Testis (tissue), 3 donors: ENCODE data around the gene PRDM2. TPM values are rescaled to one million over a fixed set of nuclear protein-coding genes. Genes with fewer than 3 reads are reported as not detected.

Experiments
- DNase-seq: peaks from one replicate; pipeline ENCODE4 v3.0.0-alpha.2; 2019
- H3K27ac ChIP-seq, 2 donors: fragments of 200-600 bp; sonication (generic); one replicate each; pipeline ENCODE4 v1.5.1; 2019
- H3K27me3 ChIP-seq: fragments of 200-600 bp; sonication (generic); one replicate; pipeline ENCODE4 v1.5.1; 2019
- H3K36me3 ChIP-seq: fragments of 200-600 bp; sonication (generic); one replicate; pipeline ENCODE4 v1.5.1; 2017; ENCODE audit warnings: low read depth; ENCODE audit errors: missing control alignments
- H3K4me1 ChIP-seq: fragments of 200-600 bp; sonication (generic); one replicate; pipeline ENCODE4 v1.5.1; 2019
- H3K4me3 ChIP-seq, 2 donors: fragments of 200-600 bp; sonication (generic); one replicate each; pipeline ENCODE4 v1.5.1; 2017 to 2019
- H3K9me3 ChIP-seq: fragments of 200-600 bp; sonication (generic); one replicate; pipeline ENCODE4 v1.5.1; 2017
- CTCF ChIP-seq, 3 experiments: fragments of 450-650 bp in 2 of 3; fragments of 200-600 bp in 1 of 3; sonication (generic) in 1 of 3; IDR thresholded peaks; one replicate each; pipeline ENCODE4 v1.5.1; 2016 to 2019; ENCODE audit warnings: antibody characterized with exemption in 3 of 3, mild to moderate bottlenecking in 2 of 3, moderate library complexity in 1 of 3
- POLR2A ChIP-seq: fragments of 450-650 bp; IDR thresholded peaks from one replicate; pipeline ENCODE4 v1.6.1; 2017; ENCODE audit warnings: antibody characterized with exemption, mild to moderate bottlenecking, moderate library complexity
- WGBS, 2 donors: methylation state at CpG; one replicate each; pipeline ENCODE4 v1.1.5; 2018; 5-methylcytosine and 5-hydroxymethylcytosine counted together
- intact Hi-C: fragments of 100-400 bp; cut with DNase I; formaldehyde crosslinking; loops from one replicate; pipeline ENCODE4 v1.15.1; 2023; ENCODE audit warnings: low total_unique reads
- polyA plus RNA-seq: library from polyadenylated mRNA; stranded (reverse); fragments of 350-450 nt; fragmentation: Illumina TruSeq; extraction: RNeasy Lipid Tissue Mini Kit (QIAGEN cat#74804); gene quantifications from one replicate; pipeline ENCODE4 v1.2.3, GENCODE V29; 2014; ENCODE audit warnings: low read depth, low replicate concordance; ENCODE audit not compliant: insufficient read depth
- total RNA-seq, 2 donors: library from RNA; depleted of rRNA; stranded (reverse); fragments of >200 nt; gene quantifications; one replicate each; pipeline ENCODE4 v1.2.3, GENCODE V29; 2016

PRDM2 gene
- total and polyA plus RNA-seq, 3 donors from 2014 or later: 43.5 to 75.1 (median 55.5) TPM

- no peaks in the 10 kb centered on the region for H3K36me3 ChIP-seq
- H3K9me3 ChIP-seq: no peaks in the 10 kb centered on the region
- H3K27me3 ChIP-seq: no peaks in the 10 kb centered on the region
- H3K4me3 ChIP-seq: no peak overlapping the region
- WGBS, 2 donors: 66 to 74% methylated on average over 6 of the region's 6 CpGs
- TF ChIP-seq CTCF (IDR thresholded peaks at IDR 0.05) (no peak), POLR2A (no peak)
- no peaks in the 10 kb centered on the region for H3K4me1 ChIP-seq
- intact Hi-C loops: no loop called here
- DNase-seq: no peak
- H3K27ac ChIP-seq: no peak overlapping the region
Measured at GRCh38 chr1:13830616-13831280, 130.8 kb downstream of the PRDM2 start.

DNA sequence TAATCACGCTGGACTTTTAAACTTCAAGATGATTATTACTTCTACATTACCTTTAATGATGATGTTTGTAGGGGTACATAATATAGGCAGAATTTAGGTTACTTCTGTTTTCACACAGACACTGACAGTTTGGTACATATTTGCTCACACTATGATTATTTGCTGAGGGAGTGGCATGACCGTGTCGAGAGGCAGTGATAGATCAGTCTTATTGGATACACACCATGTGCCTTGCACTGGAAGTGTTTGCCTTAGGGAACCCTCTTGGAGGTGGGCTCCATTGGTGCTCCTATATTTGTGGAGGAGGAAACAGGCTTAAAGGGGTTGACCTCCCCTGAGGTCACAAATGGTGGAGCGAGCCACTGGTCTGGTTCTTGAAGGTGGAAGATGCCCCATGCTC, 132.1 kb downstream of the PRDM2 start:
- Histone ChIP-seq H3K9me3 (no peaks in the 10 kb centered on the region), H3K4me1 (no peaks in the 10 kb centered on the region), H3K27me3 (no peaks in the 10 kb centered on the region), H3K4me3 (no peak overlapping the region), H3K27ac (no peak overlapping the region), H3K36me3 (no peaks in the 10 kb centered on the region)
- TF ChIP-seq CTCF (IDR thresholded peaks at IDR 0.05) (no peak), POLR2A (no peak)
- WGBS, 2 donors: 93 to 95% methylated on average over 3 to 4 of the region's 4 CpGs
- intact Hi-C loops: no loop called here
- no peak for DNase-seq

DNA sequence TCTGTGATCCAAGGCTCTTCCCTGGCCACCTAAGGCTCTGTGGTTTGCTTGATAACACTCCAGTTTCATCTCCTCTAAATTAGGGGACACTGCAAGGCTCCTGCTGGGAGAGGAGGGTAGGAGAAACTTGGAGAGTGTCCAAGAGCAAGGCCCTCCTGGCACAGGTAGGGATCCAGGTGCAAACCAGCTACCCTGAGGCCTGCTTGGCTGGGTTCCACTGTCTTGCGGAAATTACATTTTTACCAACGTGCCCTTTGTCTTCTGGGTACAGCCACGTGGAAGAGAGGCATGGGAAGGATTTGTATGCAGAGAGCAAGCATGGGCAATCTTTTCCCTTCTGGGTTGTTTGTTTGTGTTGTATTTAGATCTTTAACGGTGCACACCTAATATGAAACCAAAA, 132.5 kb downstream of the PRDM2 start:
- WGBS, 2 donors: 78 to 96% methylated on average over 4 of the region's 4 CpGs
- H3K4me1 ChIP-seq: no peaks in the 10 kb centered on the region
- H3K36me3 ChIP-seq: no peaks in the 10 kb centered on the region
- intact Hi-C loops: no loop called here
- no peak for DNase-seq
- H3K27ac ChIP-seq: no peak overlapping the region
- no peak for TF ChIP-seq CTCF (IDR thresholded peaks at IDR 0.05)
- no peak for TF ChIP-seq POLR2A
- no peaks in the 10 kb centered on the region for H3K9me3 ChIP-seq
- no peak overlapping the region for H3K4me3 ChIP-seq
- H3K27me3 ChIP-seq: no peaks in the 10 kb centered on the region

DNA sequence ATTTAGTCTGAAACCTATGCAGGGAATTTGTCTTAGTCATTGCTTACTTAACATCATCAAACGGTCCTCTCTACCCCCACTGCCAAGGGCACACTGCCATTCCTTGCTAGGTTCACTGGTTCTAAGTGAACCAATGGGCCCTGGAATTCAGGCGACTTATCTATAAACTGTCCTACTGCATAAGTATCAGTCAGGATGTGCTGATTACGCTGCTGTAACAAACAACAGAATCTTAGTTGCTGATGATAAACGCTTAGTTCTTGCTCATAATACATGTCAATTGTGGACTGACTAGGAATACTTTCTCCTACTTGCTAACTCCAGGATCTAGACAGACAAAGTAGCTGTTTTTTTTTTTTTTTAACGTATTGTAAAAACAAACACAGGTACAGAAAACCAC, 136.1 kb downstream of the PRDM2 start:
- no peaks in the 10 kb centered on the region for H3K36me3 ChIP-seq
- no peak overlapping the region for H3K27ac ChIP-seq
- no peak for DNase-seq
- no peaks in the 10 kb centered on the region for H3K9me3 ChIP-seq
- no peak overlapping the region for H3K4me3 ChIP-seq
- H3K4me1 ChIP-seq: no peaks in the 10 kb centered on the region
- TF ChIP-seq POLR2A: no peak
- intact Hi-C loops: no loop called here
- WGBS, 2 donors: 80 to 87% methylated on average over 5 of the region's 5 CpGs
- H3K27me3 ChIP-seq: no peaks in the 10 kb centered on the region

DNA sequence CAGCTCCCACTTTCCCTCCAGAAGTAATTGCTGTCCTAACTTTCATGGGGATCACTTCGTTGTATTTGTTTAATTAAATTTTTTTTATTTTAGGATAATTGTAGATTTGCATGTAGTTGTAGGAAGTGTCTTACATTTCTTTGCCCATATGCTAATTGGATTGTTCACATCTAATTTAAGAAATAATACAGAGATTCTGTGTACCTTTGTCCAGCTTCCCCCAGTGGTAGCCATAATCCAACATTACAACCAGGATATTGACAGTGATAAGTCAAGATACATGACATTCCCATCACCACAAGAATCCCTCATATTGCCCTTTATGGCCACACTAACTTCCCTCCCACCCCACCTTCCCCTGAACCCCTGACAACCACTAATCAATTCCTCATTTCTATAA, 136.6 kb downstream of the PRDM2 start:
- TF ChIP-seq CTCF (IDR thresholded peaks at IDR 0.05): no peak
- no peak for TF ChIP-seq POLR2A
- H3K27ac ChIP-seq: no peak overlapping the region
- DNase-seq: no peak
- 90 to 94% methylated on average over 1 of the region's 1 CpG for WGBS, 2 donors
- no peaks in the 10 kb centered on the region for H3K9me3 ChIP-seq
- no peaks in the 10 kb centered on the region for H3K27me3 ChIP-seq
- H3K4me1 ChIP-seq: no peaks in the 10 kb centered on the region
- no peaks in the 10 kb centered on the region for H3K36me3 ChIP-seq
- intact Hi-C loops: no loop called here
- no peak overlapping the region for H3K4me3 ChIP-seq
